ENCODE measurements around the gene PNPLA8. TPM values are rescaled to one million over a fixed set of nuclear protein-coding genes. Genes with fewer than 3 reads are reported as not detected.

Gene PNPLA8, protein sequence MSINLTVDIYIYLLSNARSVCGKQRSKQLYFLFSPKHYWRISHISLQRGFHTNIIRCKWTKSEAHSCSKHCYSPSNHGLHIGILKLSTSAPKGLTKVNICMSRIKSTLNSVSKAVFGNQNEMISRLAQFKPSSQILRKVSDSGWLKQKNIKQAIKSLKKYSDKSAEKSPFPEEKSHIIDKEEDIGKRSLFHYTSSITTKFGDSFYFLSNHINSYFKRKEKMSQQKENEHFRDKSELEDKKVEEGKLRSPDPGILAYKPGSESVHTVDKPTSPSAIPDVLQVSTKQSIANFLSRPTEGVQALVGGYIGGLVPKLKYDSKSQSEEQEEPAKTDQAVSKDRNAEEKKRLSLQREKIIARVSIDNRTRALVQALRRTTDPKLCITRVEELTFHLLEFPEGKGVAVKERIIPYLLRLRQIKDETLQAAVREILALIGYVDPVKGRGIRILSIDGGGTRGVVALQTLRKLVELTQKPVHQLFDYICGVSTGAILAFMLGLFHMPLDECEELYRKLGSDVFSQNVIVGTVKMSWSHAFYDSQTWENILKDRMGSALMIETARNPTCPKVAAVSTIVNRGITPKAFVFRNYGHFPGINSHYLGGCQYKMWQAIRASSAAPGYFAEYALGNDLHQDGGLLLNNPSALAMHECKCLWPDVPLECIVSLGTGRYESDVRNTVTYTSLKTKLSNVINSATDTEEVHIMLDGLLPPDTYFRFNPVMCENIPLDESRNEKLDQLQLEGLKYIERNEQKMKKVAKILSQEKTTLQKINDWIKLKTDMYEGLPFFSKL
- total RNA-seq, result 19.9 and 22.6 TPM in 2 replicates

DNA sequence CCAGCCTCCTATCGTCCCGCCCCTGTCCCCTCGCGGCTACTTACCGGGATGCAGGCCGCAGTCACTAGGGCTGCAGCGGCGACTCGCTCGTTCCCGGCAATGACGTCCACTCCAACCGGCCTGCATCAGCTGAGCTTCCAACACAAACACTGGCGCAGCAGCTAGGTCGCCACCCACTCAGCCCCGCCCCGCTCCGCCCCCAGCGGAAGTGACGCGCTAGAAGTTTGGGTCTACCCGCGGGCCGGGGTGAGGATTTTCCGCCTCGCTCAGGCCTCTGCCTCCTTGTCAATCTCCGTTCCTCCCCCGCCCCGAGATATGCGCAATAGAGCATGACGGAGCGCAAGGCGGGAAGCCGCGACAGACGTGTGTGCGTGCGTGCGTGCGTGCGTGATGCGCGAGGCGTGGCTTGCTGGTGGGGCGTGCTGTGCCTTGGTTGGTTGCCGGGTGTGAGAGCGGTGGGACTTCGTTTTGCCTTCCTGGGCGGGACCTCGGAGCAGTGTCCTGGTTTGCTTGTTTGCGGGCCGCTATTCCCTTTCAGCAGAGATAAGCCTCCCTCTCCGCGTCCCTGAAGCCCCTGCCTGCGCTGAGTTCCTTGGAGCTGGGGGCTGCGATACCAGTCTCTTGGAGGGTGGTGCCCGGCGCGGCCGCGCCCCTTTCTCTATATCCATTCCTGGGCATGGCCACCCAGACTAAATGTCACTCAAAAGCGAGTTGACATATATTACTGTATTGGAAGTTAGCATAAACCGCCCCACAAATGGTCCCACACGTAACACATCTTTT lies at the start of gene PNPLA8:
Gene PNPLA8 (minus strand): TSS at position 151 of the 783 bp plus-strand sequence. CDS start 10,644 bp downstream, outside the sequence.

DNA sequence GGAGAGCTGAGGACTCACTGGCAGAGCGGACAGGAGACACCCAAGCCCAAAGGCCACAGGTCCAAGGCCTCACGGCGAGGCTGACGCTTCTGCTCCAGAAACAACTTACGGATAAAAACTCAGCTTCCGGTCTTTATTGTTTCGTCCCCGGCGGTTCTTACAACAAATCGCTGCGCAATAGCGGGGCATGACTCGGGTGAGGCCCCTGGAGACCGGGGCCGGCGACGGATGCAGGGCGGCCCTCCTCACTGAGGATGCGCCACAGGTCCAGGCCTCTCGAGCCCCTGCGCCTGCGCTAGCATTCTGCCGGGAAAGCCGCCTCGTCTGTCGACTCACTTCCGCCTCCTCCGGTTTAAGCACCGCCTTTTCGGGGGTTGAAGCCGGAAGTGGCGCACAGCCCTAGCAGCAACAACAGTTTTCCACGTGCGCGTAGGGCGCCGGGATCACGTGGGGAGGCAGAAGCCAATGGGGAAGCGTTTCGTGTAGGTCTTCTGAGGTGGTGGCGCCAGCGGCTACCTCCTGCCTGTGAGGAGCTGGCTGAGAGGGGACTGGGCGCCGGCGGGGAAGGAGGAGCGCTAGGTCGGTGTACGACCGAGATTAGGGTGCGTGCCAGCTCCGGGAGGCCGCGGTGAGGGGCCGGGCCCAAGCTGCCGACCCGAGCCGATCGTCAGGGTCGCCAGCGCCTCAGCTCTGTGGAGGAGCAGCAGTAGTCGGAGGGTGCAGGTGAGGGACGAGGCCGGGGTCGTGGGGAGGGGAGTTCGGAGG lies 43.6 kb upstream of the PNPLA8 start, which contains the start of the genes DNAJB9 and THAP5:
Gene DNAJB9 (plus strand): TSS at position 494 of the 765 bp plus-strand sequence. CDS start 1,853 bp downstream, outside the sequence.
Gene THAP5 (minus strand): TSS at position 326 of the 765 bp plus-strand sequence. CDS start 137 bp downstream, at position 189.

GRCh38 chr7:108455998-108456677 lies 69.8 kb downstream of the PNPLA8 start, which contains the start of gene NRCAM:
NRCAM (minus strand) TSS chr7:108456436; CDS start chr7:108240064, 216,372 bp downstream.

Other genes with a start within 250 kb of the PNPLA8 start
- gene NRCAM, start 69.7 kb downstream of the PNPLA8 start, total RNA-seq, result 5.9 and 22.7 TPM in 2 replicates
- gene THAP5, start 43.6 kb upstream of the PNPLA8 start, total RNA-seq, result 21.2 and 46.4 TPM in 2 replicates
- 24.6 and 61.5 TPM in 2 replicates for gene DNAJB9, start 43.7 kb upstream of the PNPLA8 start, total RNA-seq

Measured in epithelial cell of alveolus of lung (primary cell).